GM12801 (cell line): ENCODE data around the gene IP6K3.

ENCODE experiments used
- TF ChIP-seq, protein P1 (sequence below): IDR thresholded peaks from one replicate; pipeline ENCODE4 v1.5.1; 2011; ENCODE audit warnings: control low read depth; ENCODE audit not compliant: insufficient read length; ENCODE audit errors: extremely low read depth

The IP6K3 gene

DNA sequence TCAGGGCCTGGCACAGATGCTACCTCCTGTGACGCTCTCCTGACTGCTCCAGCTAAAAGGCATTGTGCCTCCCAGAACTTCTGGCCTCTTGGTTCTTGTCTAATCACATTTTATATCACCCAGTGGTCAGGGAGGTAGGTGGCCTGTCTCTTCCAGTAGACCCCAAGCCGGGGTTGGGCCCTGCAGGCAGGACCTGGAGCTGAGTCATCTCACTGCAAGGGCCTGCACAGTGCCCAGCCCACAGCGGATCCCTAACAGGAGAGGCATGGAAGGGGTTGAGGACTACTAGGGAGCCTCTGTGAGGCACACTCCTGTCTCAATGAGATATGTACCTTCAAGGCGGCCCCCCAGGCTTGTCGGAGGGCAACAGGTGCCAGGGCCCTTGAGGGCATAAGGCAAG is 35.9 kb upstream of the IP6K3 start:
- TF ChIP-seq, protein P1, sequence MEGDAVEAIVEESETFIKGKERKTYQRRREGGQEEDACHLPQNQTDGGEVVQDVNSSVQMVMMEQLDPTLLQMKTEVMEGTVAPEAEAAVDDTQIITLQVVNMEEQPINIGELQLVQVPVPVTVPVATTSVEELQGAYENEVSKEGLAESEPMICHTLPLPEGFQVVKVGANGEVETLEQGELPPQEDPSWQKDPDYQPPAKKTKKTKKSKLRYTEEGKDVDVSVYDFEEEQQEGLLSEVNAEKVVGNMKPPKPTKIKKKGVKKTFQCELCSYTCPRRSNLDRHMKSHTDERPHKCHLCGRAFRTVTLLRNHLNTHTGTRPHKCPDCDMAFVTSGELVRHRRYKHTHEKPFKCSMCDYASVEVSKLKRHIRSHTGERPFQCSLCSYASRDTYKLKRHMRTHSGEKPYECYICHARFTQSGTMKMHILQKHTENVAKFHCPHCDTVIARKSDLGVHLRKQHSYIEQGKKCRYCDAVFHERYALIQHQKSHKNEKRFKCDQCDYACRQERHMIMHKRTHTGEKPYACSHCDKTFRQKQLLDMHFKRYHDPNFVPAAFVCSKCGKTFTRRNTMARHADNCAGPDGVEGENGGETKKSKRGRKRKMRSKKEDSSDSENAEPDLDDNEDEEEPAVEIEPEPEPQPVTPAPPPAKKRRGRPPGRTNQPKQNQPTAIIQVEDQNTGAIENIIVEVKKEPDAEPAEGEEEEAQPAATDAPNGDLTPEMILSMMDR = no peak

DNA sequence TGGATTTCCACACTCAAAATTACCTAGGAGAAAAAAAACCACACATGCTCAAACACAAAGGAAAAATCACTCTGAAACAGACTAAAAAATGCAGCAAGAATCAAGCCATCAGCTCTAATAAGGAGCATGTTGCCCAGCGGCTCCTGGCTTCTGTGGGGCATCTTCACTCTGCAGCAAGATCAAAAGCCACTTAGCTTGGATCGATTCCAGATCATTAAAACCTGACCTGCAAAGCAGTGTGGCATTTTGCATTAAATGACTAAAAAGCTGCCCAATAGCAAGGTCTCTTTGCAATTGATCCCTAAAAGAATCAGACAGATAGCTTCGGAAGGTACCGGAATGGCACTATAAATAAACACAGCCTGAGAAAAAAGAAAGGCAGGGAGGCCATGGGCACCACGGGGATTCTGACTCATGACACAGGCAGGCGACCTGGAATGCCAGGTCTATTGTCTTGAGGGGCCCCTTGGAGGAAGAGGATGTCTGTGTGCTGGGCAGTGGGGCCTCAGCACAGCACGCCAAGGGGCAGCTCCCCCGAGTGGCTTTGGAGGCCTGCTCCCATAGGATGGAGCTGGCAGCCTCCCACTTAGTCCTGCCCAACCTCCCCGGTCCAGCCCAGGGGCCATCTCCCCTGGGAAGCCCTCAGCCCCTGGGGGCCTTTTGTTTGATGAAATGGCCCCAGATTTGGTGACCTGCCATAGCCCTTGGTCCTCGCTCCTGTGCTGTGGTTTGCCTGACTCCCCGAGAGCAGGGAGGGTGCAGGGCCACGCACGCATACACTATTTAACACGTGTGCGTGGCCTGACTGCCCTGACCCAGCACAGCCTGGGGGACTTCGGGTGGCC is 34.6 kb upstream of the IP6K3 start:
- TF ChIP-seq, protein P1 = no peak

DNA sequence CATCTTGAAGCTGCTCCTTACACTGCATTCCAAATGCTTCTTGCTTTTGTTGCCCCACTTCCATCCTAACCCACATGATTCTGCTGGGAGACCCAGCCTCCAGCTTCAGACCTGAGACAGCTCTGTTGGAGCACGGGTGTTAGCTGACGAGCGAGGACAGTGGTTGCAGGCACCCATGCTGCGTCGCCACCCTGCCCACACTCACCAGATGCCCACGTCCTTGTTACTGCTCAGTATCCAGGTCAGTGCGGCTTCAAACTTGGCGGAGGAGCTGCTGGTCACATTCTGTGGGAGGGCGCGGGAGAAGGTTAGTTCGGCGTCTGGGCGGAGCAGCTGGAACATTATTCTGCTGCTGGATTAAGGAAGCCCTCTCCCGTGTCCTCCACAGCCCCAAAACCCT is 33.2 kb upstream of the IP6K3 start:
- TF ChIP-seq, protein P1 = no peak

DNA sequence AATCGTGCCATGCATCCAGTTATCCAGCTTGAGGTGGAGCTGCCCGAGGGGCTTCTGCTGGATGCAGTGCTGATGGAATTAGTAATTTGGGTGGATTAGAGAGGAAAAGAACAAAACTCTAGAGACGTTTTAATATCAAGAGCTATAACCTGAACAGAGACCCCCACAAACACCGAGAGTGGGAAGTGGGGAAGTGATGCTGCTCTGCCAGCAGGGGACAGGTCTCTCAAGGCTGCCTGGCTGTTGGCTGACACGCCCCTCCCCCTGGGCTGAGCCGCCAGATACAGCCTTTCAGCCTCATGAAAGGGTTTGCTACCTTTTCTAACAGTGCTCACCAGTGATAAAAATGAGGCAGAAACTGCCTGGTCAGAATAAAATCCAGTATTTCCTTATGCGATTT is 32.6 kb upstream of the IP6K3 start:
- TF ChIP-seq, protein P1 = no peak

DNA sequence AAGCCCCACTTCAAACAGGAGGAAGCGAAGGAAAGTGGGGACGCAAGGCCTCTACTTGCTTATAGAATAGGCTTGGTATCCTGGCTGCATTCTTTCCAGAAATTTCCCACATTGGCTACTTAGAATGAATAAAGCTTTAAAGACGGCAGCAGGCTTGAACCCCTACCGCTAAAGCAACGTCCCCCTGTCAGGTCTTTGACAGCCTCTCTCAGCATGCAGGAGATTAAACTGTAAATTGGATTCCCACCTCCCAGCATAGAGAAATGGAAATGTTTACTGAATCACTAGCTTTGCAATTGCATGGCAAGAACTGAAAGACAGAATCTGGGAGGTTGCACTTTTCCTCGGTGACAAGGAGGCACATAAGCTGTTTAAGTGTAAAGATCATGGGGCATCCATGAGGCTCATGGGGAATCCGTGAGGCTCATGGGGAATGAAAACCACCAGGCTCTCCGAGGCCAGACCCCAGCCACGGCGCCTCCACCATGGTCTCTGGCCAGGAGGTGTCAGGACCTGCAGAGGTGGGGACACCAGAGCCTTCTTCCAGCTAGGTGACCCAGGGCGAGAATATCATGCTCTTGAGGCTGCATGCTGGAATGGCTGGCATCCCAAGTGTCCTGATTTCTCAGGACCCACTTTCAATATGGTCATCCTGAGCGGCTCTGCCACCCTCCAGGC is 31.9 kb upstream of the IP6K3 start:
- TF ChIP-seq, protein P1 = no peak

DNA sequence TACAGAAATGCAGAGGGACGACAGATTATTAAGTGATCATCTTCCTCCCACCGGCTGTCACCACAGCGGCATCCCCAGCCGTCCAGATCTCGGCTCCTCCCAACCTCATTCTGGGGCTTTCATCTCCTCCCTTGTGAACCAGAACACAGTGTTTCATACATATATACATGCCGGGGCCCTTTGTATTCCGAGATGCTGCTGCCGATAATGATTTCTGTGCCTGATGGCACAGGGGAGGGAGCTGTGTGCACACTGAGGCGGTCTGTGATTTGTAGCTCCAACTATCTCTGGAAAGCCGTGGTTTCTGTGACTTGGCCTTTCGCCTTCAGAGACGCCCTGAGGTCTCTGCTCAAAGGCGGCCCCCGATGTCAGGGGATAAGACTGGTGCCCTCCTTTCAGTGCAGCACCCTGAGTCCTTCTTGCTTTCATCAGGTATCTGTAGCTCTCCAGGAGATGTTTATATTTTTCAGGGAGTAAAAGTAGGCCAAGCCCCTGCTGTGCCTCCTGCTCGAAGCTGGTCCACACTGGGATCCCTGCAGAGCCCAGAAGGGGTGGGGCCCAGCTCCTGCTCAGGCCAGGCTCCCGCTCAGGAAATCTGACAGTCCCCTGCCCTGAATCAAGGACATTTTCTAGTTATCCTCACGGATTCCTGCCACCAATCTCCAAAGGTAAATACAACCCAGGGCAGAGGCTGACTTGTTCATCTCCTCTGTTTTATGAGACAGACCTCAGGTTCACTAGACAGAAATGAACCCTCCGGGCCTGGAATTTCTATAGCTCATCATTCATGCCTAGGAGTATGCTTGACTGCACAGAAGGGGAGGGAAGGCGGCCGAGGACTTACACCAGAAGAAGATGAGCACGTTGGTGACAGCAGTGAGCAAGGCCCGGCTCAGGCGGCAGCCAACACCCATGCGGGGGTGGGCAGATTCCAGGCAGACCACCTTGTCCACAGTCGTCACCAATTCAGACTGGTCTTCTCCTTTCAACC is 31.0 kb upstream of the IP6K3 start:
- TF ChIP-seq, protein P1 = no peak

DNA sequence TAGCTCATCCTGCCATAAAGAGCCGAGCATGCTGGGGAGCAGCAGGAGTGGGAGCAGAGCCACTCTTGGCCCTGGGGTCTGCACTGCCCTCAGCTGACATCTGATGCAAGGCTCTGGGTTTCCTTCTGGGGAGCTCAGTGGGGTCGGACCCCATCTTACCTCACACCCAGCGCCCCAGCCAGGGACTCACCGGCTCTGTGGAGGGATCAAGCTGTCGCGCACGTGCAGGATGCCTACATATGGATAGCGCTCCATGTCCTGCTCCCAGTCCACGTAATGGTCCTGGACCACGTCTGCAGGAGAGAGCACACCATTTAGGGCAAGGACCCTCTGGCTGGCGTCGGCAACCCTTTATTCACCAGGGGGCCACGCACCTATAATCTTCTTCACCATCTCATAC is 30.1 kb upstream of the IP6K3 start:
- TF ChIP-seq, protein P1 = no peak
